NT2/D1 (cell line): ENCODE measurements around the gene CCL1.

ENCODE experiments used
- DNase-seq: peaks from one replicate; pipeline ENCODE4 v3.0.0-alpha.2; 2011; ENCODE audit warnings: low read depth, low spot score
- H3K27me3 ChIP-seq: 2 replicates; pipeline ENCODE4 v1.6.0; 2011; ENCODE audit warnings: mild to moderate bottlenecking; ENCODE audit not compliant: insufficient read length, insufficient read depth
- H3K36me3 ChIP-seq: 2 replicates; pipeline ENCODE4 v1.6.1; 2011; ENCODE audit warnings: mild to moderate bottlenecking, low read length, mixed read lengths; ENCODE audit not compliant: insufficient read depth, insufficient read length
- H3K4me1 ChIP-seq: 2 replicates; pipeline ENCODE4 v1.5.1; 2011; ENCODE audit not compliant: insufficient read depth, insufficient read length
- H3K4me3 ChIP-seq: 2 replicates; pipeline ENCODE4 v1.5.1; 2011; ENCODE audit warnings: low read depth; ENCODE audit not compliant: insufficient read length
- H3K9ac ChIP-seq: 2 replicates; pipeline ENCODE4 v1.6.0; 2011; ENCODE audit warnings: low read depth; ENCODE audit not compliant: insufficient read length
- H3K9me3 ChIP-seq: 2 replicates; pipeline ENCODE4 v1.5.1; 2011; ENCODE audit warnings: mild to moderate bottlenecking, low read length; ENCODE audit not compliant: insufficient read depth
- SUZ12 ChIP-seq: IDR thresholded peaks from 2 replicates; pipeline ENCODE4 v1.6.1; 2011; ENCODE audit not compliant: insufficient read length, insufficient read depth; ENCODE audit errors: extremely low read depth
- YY1 ChIP-seq: IDR thresholded peaks from 2 replicates; pipeline ENCODE4 v1.6.1; 2011; ENCODE audit not compliant: insufficient read length, insufficient read depth
- ZNF274 ChIP-seq: IDR thresholded peaks from 2 replicates; pipeline ENCODE4 v1.6.1; 2011; ENCODE audit warnings: mild to moderate bottlenecking, low read depth, low read length

The CCL1 gene

DNA sequence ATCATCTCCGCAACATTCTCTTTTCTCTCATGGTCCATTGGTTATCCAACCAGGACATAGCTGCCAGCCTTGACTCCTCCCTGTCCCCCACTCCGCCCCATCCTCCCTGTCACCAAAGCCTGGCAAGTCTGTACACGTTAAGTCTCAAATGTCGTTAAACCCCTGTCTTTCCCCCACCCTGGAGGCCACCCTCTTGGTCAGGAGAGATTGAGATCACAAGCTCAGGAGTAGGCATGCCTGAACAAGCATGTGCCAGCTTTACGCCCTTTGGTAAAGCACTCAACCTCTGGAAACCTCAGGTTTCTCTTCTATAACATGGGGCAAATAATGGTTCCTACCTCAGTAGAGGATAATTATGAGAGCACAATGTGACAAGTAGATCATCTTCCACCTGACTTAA lies 38.1 kb upstream of the CCL1 start:
- Histone ChIP-seq H3K4me1 (no peaks in the 10 kb centered on the region), H3K9me3 (no peaks in the 10 kb centered on the region), H3K4me3 (no peak overlapping the region), H3K27me3 (no peaks in the 10 kb centered on the region), H3K9ac (no peak overlapping the region), H3K36me3 (no peaks in the 10 kb centered on the region)
- TF ChIP-seq ZNF274 (no peak), SUZ12 (no peak), YY1 (no peak)
- no peak for DNase-seq

DNA sequence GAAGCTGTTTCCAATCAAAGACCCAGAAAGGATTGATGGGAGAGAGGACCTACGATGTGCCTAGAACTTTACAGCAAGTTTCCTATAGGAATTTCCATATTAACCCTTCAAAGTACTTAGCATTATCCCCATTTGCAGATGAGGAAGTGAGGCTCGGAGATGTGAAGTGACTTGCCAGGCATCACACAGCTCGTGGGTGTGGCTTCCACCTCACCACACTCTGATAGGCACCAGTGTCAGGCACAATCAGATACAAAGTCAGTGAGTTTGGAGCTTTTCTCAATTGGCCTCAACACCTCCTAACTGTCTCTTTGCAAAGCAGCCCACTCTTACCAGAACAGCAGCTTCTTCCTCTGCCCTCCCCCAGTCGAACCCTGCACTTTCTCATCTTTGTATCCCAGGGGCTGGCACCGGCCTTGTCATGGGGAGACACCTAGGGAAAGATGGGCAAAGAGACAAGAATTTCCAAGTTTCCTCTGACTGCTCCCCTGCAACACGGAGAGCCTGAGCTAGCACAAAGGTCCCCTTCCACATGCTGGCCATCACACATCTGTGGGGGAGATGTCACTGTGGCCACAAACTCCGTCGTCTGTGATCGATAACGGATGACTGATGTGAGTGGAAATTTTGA lies 37.4 kb upstream of the CCL1 start:
- Histone ChIP-seq H3K9me3 (no peaks in the 10 kb centered on the region), H3K27me3 (no peaks in the 10 kb centered on the region), H3K4me3 (no peak overlapping the region), H3K9ac (no peak overlapping the region), H3K4me1 (no peaks in the 10 kb centered on the region), H3K36me3 (no peaks in the 10 kb centered on the region)
- DNase-seq, result no peak
- no peak for TF ChIP-seq YY1
- no peak for TF ChIP-seq SUZ12
- TF ChIP-seq ZNF274, result no peak

GRCh38 chr17:34399725-34400124 lies 36.7 kb upstream of the CCL1 start:
- Histone ChIP-seq H3K9ac (no peak overlapping the region), H3K36me3 (no peaks in the 10 kb centered on the region), H3K4me1 (no peaks in the 10 kb centered on the region), H3K27me3 (no peaks in the 10 kb centered on the region), H3K9me3 (no peaks in the 10 kb centered on the region), H3K4me3 (no peak overlapping the region)
- TF ChIP-seq YY1 (no peak), ZNF274 (no peak), SUZ12 (no peak)
- no peak for DNase-seq

DNA sequence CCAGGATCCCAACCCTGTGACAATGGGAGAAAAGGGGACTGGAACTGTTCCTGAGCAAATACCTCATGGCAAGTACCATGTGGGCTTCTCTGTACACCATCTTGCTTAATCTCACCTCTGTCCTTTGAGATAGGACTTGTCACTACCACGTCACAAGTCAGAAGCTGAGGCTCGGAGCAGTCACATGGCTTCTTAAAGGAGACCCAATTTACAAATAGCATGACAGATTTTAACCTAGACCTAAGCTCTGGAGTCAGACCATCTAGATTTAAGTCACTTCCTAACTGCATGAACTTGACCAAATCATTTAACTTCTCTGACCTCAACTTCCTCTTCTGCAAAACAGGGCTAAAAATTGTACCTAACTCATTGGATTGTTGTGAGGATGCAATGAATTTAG lies 36.0 kb upstream of the CCL1 start:
- Histone ChIP-seq H3K36me3 (no peaks in the 10 kb centered on the region), H3K4me3 (no peak overlapping the region), H3K4me1 (no peaks in the 10 kb centered on the region), H3K9ac (no peak overlapping the region), H3K9me3 (no peaks in the 10 kb centered on the region), H3K27me3 (no peaks in the 10 kb centered on the region)
- no peak for DNase-seq
- TF ChIP-seq SUZ12 (no peak), ZNF274 (no peak), YY1 (no peak)

GRCh38 chr17:34397265-34397664 lies 34.2 kb upstream of the CCL1 start:
- H3K4me1 ChIP-seq, result no peaks in the 10 kb centered on the region
- H3K36me3 ChIP-seq, result no peaks in the 10 kb centered on the region
- no peak overlapping the region for H3K9ac ChIP-seq
- H3K9me3 ChIP-seq, result no peaks in the 10 kb centered on the region
- H3K4me3 ChIP-seq, result no peak overlapping the region
- TF ChIP-seq SUZ12 (no peak), YY1 (no peak), ZNF274 (no peak)
- no peak for DNase-seq
- no peaks in the 10 kb centered on the region for H3K27me3 ChIP-seq

DNA sequence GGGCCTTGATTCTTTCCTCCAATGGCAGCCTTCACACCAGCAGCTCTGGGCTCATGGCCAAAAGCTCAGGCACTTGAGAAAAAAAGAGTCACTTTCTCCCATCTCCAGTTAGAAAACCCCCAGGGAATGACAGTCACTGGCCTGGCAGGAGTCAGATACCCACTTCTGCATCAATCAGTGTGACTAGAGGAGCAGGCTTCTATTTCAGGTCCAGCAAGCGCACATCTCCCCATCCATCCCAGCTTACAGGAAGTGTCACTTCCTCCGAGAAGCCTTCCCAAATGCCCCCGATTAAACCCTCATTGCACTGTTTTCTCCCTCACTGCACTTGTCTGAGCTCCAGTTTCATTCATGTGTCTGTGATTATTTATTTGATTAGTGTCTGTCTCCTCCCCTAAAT lies 30.4 kb upstream of the CCL1 start:
- Histone ChIP-seq H3K9me3 (no peaks in the 10 kb centered on the region), H3K36me3 (no peaks in the 10 kb centered on the region), H3K4me3 (no peak overlapping the region), H3K4me1 (no peaks in the 10 kb centered on the region), H3K9ac (no peak overlapping the region), H3K27me3 (no peaks in the 10 kb centered on the region)
- no peak for DNase-seq
- TF ChIP-seq SUZ12 (no peak), YY1 (no peak), ZNF274 (no peak)

DNA sequence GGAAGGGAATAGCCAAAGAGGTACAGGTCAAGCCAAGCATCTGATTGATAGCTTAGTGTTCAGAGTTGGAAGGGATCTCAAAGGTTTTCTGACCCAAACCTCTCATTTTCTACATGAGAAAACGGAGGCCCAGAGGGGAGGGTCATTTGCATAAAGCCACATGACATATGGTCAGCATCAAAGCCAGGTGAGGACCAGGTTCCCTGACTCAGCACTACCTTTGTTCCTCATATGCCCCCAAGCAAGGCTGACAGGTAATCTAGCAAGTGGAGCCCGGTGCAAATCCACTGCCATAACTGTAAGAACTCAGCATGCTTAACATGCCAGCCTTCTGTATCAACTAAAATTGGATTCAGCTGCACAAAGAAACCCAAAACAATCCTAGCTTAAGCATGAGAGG lies 28.2 kb upstream of the CCL1 start:
- no peak for DNase-seq
- Histone ChIP-seq H3K4me3 (no peak overlapping the region), H3K27me3 (no peaks in the 10 kb centered on the region), H3K9me3 (no peaks in the 10 kb centered on the region), H3K36me3 (no peaks in the 10 kb centered on the region), H3K4me1 (no peaks in the 10 kb centered on the region), H3K9ac (no peak overlapping the region)
- TF ChIP-seq ZNF274 (no peak), YY1 (no peak)
